ENCODE results near the gene ACVR1C.
"Not testable (repeated sequence)": the region's sequence is repeated elsewhere in the genome, so short reads cannot be mapped to it uniquely, and the experiment has no call there.

Gene ACVR1C

DNA sequence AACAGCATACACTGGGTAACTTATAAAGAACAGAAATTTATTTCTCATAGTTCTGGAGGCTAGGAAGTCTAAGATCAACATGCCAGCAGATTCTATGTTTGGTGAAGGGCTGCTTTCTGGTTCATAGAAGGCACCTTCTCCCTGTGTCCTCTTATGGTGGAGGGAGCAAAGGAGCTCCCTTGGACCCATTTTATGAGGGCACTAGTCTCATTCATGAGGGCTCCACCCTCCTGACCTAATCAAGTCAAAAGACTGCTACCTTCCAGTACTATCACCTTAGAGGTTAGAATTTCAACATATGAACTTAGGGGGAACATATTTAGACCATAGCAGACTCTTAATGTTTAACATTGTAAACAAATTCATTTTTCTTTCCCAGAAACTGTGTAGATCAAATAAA is 54.5 kb downstream of the ACVR1C start:
- DNase-seq (ENCODE audit: low read depth in 2 of 2) = no peak

DNA sequence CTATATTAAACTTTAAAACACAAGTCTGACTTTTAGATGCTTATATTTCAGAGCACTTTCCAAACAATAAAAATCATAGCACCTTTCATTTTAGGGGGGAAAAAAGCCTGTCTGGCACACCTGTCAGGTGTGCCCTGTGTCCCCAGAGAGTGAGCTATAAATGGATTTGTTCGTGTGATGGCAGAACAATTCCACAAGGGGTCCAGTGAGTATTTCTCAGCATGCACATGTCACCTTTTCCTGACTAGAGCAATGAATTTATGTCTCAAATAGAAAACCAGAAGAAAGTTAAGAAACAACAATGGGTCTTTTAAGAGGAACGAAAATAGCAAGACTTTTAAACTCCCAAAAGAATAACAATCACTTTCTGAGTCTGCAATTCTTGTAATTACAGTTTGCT is 55.9 kb downstream of the ACVR1C start:
- no peak for DNase-seq (ENCODE audit: low read depth in 2 of 2)

DNA sequence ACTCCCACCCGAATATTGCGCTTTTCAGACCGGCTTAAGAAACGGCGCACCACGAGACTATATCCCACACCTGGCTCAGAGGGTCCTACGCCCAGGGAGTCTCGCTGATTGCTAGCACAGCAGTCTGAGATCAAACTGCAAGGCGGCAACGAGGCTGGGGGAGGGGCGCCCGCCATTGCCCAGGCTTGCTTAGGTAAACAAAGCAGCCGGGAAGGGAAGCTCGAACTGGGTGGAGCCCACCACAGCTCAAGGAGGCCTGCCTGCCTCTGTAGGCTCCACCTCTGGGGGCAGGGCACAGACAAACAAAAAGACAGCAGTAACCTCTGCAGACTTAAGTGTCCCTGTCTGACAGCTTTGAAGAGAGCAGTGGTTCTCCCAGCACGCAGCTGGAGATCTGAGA is 62.0 kb downstream of the ACVR1C start:
- not testable (repeated sequence) for DNase-seq (ENCODE audit: low read depth in 2 of 2)

DNA sequence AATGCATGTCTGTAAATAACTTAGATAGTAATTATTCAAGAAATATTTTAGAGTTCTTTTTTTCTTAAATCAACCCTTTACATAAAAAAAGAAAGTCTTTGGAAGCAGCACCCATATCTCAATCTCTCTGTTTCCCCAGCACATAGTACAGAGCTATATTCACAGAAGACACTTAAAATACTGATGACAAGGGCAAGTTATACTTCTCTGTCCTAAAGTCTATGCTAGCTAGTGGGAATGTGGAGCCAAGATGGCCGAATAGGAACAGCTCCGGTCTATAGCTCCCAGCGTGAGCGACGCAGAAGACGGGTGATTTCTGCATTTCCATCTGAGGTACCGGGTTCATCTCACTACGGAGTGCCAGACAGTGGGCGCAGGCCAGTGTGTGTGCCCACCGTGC is 62.6 kb downstream of the ACVR1C start:
- not testable (repeated sequence) for DNase-seq (ENCODE audit: low read depth in 2 of 2)

DNA sequence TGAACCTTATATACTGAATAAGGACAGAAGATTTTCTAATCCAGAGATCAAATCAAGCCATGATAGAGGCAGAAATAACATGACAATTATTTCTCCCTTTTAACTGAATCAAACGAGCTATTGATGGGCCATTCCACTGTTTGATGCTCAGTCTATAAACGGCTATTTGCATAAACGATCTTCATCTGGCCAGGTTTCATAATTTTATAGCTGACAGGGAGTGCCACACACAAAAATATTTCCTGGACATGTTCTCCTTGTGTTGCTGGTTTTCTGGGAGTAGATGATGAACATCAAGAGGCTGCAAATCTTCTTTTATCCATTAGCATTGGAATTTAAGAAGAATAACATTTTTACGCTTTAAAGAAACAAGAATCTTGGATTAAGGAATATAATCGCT is 63.1 kb downstream of the ACVR1C start:
- no peak for DNase-seq (ENCODE audit: low read depth in 2 of 2)

DNA sequence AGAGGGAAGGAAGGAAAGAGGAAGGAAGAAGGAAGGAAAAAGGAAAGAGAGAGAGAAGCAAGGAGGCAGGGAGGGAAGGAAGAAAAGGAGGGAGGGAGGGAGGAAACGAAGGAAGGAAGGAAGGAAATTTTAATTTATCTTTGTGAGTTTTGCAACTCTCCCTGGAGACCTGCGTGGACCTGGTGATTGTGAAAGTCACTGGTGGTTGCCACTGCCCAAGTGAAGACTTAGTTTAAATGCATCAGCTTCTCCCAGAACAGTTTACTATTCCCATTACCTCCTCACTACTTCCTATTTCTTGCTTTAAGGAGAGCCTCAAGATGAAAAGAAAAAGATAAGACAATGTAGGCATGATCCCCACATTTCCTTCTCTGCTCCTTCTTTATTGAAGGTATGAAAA is 68.8 kb downstream of the ACVR1C start:
- no peak for DNase-seq (ENCODE audit: low read depth in 2 of 2)

DNA sequence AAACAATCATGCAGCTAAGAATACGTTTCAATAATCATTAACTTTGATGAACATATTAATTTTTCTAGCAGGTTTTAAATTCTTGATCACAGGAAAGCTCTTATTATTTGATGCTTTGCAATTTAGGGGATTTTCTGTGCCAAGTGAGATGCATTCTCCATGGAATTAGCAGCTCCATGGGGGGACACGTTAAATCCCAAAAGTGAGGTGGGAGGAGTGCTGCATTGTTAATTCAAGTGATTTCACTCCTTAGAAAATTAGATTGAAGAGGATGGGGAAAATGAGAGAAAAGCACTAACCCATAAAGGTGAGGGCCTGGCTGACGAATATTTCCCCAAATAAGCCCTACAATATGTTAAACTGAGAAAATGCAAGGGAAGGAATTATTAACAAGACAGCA is 69.2 kb downstream of the ACVR1C start:
- no peak for DNase-seq (ENCODE audit: low read depth in 2 of 2)

DNA sequence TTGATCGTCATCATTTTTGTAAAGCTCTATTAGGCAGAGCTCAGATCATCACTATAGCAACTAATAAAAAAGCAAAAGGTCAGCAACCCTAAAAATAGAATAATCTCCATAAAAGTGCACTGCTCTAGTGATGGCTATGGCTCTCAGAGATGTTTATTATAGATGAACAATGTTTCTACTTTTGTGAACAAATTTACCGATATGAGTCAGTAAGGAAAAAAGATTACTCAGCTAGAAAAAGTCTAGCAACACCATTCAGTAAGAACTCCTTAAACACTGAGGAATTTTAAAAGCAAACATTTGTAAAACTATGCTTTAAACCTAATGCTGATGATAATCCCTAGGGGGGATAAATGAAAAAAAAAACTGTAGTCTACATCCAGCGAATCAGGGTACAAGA is 69.6 kb downstream of the ACVR1C start:
- no peak for DNase-seq (ENCODE audit: low read depth in 2 of 2)

DNA sequence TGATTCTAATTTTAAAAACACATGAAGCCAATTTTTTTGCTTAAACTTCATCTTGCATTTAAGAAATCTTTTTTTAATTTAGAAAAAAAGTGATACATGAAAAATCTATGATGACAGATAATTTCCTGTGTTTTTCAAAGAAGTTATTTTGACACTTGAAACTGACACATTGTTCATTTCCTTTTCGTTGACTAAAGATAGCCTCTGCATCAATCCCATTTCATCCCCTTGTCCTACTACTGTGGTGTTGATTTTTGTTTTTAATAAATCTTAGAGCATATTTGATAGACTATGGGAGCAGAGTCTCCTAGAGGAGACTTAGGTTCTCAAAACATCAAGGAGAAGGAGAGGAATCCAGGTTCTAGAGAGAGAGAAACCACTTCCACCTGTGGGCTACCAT is 70.9 kb downstream of the ACVR1C start:
- DNase-seq (ENCODE audit: low read depth in 2 of 2) = no peak

DNA sequence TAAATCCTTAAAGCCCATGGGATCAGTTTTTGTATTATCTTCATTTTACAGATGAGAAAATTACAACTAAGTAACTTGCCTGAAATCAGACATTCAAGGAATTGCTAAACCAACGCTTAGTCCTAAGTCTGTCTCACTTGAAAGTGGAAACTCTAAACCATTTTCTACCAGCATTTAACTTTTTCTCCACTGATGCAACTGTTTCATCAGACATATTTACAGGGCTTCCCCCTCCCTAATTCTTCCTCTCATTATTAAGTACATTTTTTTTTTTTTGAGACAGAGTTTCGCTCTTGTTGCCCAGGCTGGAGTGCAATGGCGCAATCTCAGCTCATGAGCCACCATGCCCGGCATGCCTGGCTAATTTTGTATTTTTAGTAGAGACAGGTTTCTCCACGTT is 88.6 kb downstream of the ACVR1C start:
- DNase-seq (ENCODE audit: low read depth in 2 of 2) = no peak

DNA sequence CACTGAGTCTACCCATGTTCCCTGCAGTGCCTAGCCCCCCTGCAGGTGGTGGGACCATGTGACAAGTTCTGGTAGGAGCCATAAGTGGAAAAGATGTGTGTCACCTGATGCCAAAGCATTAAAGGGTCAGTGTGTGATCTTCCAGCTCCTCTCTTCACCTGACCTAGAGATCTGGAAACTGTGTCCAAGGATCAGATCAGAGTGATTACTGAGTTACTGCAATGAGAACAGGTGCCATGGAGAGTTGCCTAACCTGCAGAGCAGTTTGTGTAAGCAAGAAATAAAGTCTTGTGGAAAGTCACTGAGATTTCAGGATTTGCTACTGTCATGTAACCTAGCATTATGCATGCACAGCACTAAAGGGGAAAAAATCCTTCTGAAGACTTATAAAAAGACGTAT is 90.6 kb downstream of the ACVR1C start:
- no peak for DNase-seq (ENCODE audit: low read depth in 2 of 2)

DNA sequence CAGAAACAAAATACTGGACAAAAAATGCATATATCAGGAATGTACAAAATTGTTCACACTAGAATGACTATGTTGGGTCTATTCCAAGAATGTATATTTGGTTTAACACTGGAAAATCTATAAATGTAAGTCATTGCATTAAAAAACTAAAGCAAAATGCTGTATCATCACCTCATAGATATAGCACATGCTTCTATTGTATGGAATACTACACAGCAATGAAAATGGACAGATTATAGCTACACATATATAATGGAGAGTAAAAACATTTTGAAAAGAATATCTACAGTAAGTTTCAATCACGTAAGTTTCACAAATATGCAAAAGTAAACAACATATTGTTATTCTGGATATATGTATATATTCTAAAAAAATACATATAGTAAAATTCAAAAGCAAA is 91.8 kb downstream of the ACVR1C start:
- DNase-seq (ENCODE audit: low read depth in 2 of 2) = no peak

DNA sequence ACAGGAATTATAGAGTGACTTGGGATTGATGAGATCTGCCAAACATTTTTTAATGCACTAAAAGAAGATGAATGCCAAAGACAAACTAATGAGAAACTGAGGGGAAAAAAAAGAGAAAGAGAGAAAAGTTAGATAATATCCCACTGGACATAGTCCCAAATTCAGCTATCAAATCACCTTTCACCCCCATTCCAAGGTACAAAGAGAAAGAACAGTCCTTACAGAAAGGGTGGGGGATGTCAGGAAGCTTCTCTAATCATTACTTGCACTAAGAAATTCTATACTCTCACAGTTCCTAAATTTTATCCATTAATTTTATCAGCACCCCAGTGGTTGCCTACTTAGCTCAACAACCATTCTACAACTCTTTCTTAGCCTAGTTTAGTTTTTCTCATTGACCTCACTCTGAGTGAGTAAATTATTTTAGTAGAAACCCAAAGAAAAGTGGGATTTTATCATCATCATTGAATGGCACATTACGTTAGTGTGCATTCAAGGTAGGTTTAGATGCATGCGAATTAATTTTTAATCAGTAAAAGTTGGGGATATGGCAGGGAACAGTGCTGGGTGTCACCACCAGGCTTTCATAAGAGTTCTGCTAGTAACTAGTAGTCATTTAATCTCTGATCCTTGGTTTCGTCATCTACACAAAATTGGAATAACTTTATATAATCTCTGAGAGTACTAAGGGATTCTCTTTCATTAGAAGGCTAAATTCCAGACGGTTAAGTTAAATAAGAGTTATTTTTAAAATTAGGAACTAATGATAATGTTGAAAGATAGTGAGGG is 99.5 kb downstream of the ACVR1C start:
- DNase-seq (ENCODE audit: low read depth in 2 of 2) = no peak

DNA sequence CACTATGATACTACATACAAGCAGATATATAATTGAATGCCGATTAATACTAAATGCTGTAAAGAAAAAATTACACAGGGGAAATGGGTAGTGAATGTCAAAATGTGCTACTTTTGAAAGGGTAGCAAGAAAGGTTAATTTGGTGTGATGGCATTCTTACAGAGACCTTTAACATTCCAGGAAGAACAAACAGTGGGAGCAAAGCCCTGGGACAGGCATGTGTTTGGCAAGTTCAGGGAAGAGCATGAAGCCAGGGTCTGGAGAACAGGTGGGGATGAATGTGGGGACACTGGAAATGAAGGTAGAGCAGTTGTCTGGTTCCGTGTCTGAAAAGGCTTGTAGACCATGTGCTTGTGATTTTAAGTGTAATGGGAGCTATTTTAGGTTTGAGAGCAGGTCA is 102.6 kb downstream of the ACVR1C start:
- DNase-seq (ENCODE audit: low read depth in 2 of 2) = no peak

DNA sequence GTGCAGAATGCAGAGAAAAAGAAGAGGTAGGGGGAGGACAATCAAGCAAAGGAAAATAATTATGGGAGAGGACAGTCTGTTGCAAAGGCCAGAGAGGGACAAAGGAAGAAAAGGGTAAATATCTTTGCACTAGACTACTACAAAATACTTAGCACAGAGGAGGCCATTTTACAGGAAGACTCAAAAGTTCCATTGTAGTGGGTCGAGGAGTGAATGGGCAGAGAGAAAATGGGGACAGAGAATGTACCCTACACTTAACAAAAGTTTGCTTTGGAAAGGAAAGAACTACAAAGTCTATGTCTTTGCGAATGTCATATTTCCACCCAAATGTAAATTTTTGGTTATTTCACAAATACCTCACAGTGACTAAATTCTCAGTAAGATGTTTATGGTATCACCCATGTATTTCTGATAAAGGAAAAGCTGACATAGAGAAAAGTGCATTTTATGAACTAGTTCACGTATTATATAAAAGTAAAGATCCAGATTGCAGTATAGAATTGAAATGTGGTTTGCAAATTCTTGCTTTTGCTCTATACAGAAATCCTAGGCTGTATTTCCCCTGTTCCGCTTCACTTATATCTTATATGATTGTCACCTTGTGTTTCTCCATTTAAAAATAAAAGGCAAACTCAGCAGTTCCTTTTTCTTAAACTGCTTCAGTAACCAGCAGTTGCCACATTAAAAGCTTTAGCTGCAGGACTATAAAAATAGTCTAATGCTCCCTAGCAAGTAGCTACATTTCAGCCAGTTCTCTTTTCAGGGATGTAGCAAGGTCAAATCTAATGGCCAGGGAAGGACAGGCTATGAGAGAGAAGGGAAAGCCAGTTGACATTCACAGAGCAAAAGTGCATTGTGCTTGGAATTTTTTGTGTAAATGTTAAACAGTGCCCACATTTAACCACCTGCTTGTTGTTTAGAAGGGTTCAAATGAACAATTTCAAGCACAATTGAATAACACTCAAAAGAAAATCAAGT is 105.1 kb downstream of the ACVR1C start:
- no peak for DNase-seq (ENCODE audit: low read depth in 2 of 2)

DNA sequence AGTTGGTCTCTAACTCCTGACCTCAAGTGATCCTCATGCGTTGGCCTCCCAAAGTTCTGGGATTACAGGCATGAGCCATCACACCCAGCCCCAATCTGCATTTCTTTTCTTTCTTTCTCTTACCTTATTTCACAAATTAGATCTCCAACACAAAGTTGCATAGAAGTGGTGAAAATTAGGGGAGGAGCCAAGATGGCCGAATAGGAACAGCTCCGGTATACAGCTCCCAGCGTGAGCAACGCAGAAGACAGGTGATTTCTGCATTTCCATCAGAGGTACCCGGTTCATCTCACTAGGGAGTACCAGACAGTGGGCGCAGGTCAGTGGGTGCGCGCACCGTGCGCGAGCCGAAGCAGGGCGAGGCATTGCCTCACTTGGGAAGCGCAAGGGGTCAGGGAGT is 113.7 kb downstream of the ACVR1C start:
- not testable (repeated sequence) for DNase-seq (ENCODE audit: low read depth in 2 of 2)

DNA sequence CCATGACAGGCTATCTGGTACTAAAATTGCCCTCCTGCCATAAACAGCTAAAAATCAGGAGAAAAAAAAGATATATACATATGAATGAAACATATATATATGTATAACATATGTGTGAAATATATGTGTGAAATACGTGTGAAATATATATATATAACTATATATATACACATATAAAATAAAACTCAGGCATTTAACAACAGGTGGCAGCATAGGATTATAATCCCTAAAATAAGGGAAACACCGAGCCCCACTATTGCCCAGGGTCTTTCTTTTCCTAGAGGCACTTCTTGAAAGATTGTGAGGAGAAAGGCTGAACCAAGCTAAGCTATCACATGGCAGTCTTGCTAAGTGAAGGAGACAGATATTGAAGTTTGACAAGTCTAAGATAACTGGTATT is 118.9 kb downstream of the ACVR1C start:
- DNase-seq (ENCODE audit: low read depth in 2 of 2) = no peak

DNA sequence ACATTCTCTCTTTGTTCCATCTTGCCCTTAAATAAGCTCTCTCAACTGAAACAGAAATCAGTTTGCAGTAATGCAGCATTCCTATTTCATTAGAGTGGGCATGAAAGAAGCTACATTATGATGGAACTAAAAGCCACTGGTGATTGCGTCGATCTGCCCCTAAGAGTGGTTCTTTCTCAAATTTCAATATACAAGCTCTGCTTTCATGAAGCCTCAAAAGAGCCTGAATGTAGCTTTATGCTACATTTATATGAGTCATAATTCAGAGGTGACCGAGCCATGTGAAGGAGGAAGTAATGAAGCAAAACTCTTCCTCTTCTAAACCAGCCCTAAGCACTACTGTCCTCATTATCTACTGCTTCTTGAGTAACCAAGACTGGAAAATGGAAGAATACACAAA is 120.0 kb downstream of the ACVR1C start:
- DNase-seq (ENCODE audit: low read depth in 2 of 2) = no peak

DNA sequence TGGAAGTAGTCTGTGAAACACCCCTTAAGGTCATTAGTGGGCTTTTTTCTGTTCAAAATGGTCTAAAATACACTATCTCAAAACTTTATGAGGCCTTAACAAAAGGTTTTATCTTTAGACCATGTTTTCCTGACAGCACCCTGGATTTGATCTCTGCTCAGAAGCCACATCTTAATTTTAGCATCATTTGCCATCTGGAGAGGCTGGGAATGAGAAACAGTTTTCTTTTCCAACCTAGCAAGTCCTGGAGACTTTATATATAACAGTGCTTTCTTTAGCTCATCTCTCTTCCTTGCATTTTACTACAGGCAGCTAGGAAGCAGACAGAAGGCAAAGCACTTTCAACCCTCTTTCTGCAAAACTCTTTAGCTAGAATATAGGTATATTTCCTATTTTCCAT is 122.1 kb downstream of the ACVR1C start:
- no peak for DNase-seq (ENCODE audit: low read depth in 2 of 2)

DNA sequence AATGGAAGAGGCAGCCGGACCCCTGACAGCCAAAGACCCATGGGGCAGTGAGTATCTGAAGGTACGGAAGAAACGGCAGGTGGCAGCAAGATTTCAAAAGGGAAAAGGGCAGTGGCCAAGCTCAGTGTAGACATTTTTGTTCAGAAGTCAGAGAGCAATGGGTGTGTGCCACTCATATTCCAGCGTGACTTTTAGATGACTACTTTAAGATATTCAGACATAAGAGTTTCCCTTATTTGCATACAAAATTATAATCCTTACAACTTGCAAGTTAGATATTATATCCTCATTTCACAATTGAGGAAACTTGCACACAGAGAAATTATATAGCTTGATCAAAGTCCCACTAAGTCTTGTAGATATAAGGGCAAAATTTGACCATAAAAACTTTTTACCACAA is 124.0 kb downstream of the ACVR1C start:
- DNase-seq (ENCODE audit: low read depth in 2 of 2) = no peak

DNA sequence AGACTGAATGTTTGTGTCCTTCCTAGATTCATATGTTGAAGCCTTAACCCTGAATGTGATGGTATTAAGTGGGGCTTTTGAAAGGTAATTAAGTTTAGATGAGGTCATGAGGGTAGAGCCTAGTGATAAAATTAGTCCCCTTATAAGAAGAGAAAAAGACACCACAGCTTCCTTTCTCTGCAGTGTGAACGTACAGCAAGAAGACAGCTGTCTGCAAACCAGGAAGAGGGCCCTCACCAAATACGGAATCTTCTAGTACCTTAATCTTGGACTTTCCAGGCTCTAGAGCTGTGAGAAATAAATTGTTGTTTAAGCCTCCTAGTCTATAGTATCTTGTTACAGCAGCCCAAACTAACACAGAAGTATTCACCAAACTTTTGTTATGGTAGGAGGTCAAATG is 127.6 kb downstream of the ACVR1C start:
- DNase-seq (ENCODE audit: low read depth in 2 of 2) = no peak

DNA sequence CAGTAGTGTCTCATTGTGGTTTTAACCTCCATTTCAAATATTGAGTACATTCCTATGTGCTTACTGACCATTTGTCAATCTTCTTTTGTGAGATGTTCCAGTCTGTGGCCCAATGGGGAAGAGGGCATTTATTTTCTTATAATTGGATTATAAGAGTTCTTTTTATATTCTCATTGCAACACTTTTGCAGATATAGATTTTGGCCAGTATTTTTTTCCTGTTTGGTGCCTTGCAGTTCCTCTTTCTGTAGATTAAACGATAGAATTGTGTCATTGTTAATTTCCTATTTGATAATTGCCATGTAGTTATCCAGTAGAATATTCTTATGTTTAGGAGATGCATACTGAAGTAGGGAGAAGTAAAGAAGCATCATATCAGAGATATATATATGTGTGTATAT is 128.3 kb downstream of the ACVR1C start:
- DNase-seq (ENCODE audit: low read depth in 2 of 2) = no peak

DNA sequence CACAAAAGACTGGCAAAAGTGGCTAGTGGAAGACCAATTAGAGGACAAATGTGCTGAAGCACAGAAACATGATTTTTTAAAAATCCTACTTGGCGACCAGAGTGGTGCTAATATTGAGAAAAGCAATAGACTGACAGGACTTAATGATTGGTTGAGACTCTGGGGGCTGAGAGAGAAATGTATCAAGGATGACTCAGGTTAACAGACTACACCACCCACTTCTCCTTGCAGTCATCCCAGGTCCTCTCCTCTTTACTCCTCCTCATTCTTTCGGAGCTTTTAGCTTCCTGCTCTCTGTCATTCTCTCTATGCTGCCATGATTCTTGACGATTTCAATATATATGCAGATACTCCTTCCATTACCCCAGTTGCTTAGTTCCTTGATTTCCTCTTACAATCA is 130.2 kb downstream of the ACVR1C start:
- DNase-seq (ENCODE audit: low read depth in 2 of 2) = no peak

Data from stimulated activated CD8-positive, alpha-beta memory T cell treated with anti-CD3 and anti-CD28 coated beads, Interleukin-2, amount 100 ng/mL, for 1 hour (primary cell).